Spleen (tissue), 11 donors: ENCODE results near the gene SETD3. TPM values are rescaled to one million over a fixed set of nuclear protein-coding genes. Genes with fewer than 3 reads are reported as not detected.

Source experiments
- DNase-seq: peaks from one replicate; pipeline ENCODE4 v3.0.0-alpha.2; 2020
- H3K27ac ChIP-seq, 8 donors: fragments of 200-600 bp; sonication (generic) in 7 of 8; 1 replicate in 4 of 8; 2 replicates in 4 of 8; pipeline versions ENCODE4 v1.5.0 to v1.8.0; 2016 to 2021; ENCODE audit warnings: inconsistent platforms in 4 of 8, mild to moderate bottlenecking in 4 of 8, moderate library complexity in 1 of 8
- H3K27me3 ChIP-seq, 7 donors: fragments of 200-600 bp; sonication (generic) in 6 of 7; replicated peaks in 1 of 7; 1 replicate in 4 of 7; 2 replicates in 3 of 7; pipeline versions ENCODE4 v1.5.0 to v1.8.0; 2016 to 2021; ENCODE audit warnings: inconsistent platforms in 3 of 7, mild to moderate bottlenecking in 1 of 7
- H3K36me3 ChIP-seq, 6 donors: fragments of 200-600 bp; sonication (generic) in 5 of 6; 1 replicate in 4 of 6; 2 replicates in 2 of 6; pipeline versions ENCODE4 v1.5.0 to v1.8.0; 2016 to 2021; ENCODE audit warnings: inconsistent platforms in 2 of 6
- H3K4me1 ChIP-seq, 6 donors: fragments of 200-600 bp; sonication (generic) in 5 of 6; 1 replicate in 3 of 6; 2 replicates in 3 of 6; pipeline versions ENCODE4 v1.5.0 to v1.8.0; 2016 to 2021; ENCODE audit warnings: inconsistent platforms in 3 of 6
- H3K4me3 ChIP-seq, 8 donors: fragments of 200-600 bp; sonication (generic) in 7 of 8; 1 replicate in 4 of 8; 2 replicates in 4 of 8; pipeline versions ENCODE4 v1.5.0 to v1.8.0; 2016 to 2021; ENCODE audit warnings: inconsistent platforms in 4 of 8, mild to moderate bottlenecking in 4 of 8, moderate library complexity in 2 of 8
- H3K9me3 ChIP-seq, 8 donors: fragments of 200-600 bp; sonication (generic) in 7 of 8; 1 replicate in 4 of 8; 2 replicates in 4 of 8; pipeline versions ENCODE4 v1.5.0 to v1.8.0; 2016 to 2021; ENCODE audit warnings: inconsistent platforms in 4 of 8
- CTCF ChIP-seq, 11 experiments: fragments of 200-600 bp in 7 of 11; fragments of 450-650 bp in 4 of 11; sonication (generic) in 4 of 11; IDR thresholded peaks in 8 of 11; conservative IDR thresholded peaks in 3 of 11; 1 replicate in 7 of 11; 2 replicates in 4 of 11; pipeline versions ENCODE4 v1.4.0 to v1.8.0; 2016 to 2021; ENCODE audit warnings: antibody characterized with exemption in 11 of 11, inconsistent platforms in 4 of 11, mild to moderate bottlenecking in 1 of 11
- POLR2A ChIP-seq, 3 donors: fragments of 450-650 bp; IDR thresholded peaks; one replicate each; pipeline ENCODE4 v1.5.1; 2017; ENCODE audit warnings: antibody characterized with exemption in 3 of 3, mild to moderate bottlenecking in 1 of 3
- POLR2AphosphoS5 ChIP-seq, 3 donors: sonication (generic); formaldehyde crosslinking; IDR thresholded peaks; one replicate each; pipeline ENCODE4 v1.5.1; 2017; ENCODE audit warnings: antibody characterized with exemption in 3 of 3
- WGBS, 5 donors: extraction: QIAGEN DNeasy Blood & Tissue Kit in 3 of 5; methylation state at CpG; one replicate each; pipeline versions ENCODE4 v1.1.5 to v1.1.7; 2013 to 2018; 5-methylcytosine and 5-hydroxymethylcytosine counted together
- intact Hi-C: fragments of 100-400 bp; cut with DNase I; formaldehyde crosslinking; loops from one replicate; pipeline ENCODE4 v1.15.0; 2023; ENCODE audit warnings: low total_unique reads
- polyA plus RNA-seq, 3 donors: library from polyadenylated mRNA; stranded (reverse); fragments of 200-250 nt; gene quantifications; one replicate each; pipeline ENCODE4 v1.2.1, GENCODE V29; 2013
- total RNA-seq, 7 donors: library from RNA; depleted of rRNA in 3 of 7; stranded (reverse); fragments of >200 nt in 3 of 7; fragmentation: NEBNext Ultra II Directional in 4 of 7; extraction: Animal tissue kit (Norgen Biotek cat#: 25700) in 4 of 7; gene quantifications; one replicate each; pipeline versions ENCODE4 v1.1.0 to v1.2.1, GENCODE V29; 2016 to 2021
- donor health status: healthy with polysubstance abuse.
- donor health status: DM: no; HTN: no; CAD: no; lungs with moderate emphysema.
- donor health status: DM: no; HTN: no; CAD: no.
- donor health status: Bipolar disorder and iron deficiency.
- donor health status: healthy.
- donor health status: DM: no; HTN: no; CAD: no.
- donor health status: DM: yes; HTN: yes; CAD: no.

Gene SETD3
- total and polyA plus RNA-seq, 10 donors, result 18.1 to 84.4 (median 62.4) TPM

GRCh38 chr14:99388286-99388685, 92.4 kb downstream of the SETD3 start:
- WGBS, 5 donors, result 92 to 97% (median 94%) methylated on average over 12 of the region's 12 CpGs
- H3K27me3 ChIP-seq, result peaks cover 0 to 33% (median 2%) of the 10 kb centered on the region in 7 donors
- H3K4me3 ChIP-seq, result peak overlapping the region in 1 of 8 donors; percentile 25
- no peak for TF ChIP-seq POLR2A (IDR thresholded peaks at IDR 0.05)
- no peak for TF ChIP-seq POLR2AphosphoS5 (IDR thresholded peaks at IDR 0.05)
- H3K27ac ChIP-seq, result no peak overlapping the region
- intact Hi-C loops, result no loop called here
- no peaks in the 10 kb centered on the region for H3K9me3 ChIP-seq
- DNase-seq, result no peak
- no peaks in the 10 kb centered on the region for H3K36me3 ChIP-seq
- H3K4me1 ChIP-seq, result peaks cover 0 to 26% (median 16%) of the 10 kb centered on the region in 6 donors

GRCh38 chr14:99387880-99388279, 92.8 kb downstream of the SETD3 start:
- Histone ChIP-seq H3K27ac (no peak overlapping the region), H3K9me3 (no peaks in the 10 kb centered on the region), H3K4me3 (peak overlapping the region in 1 of 8 donors; percentile 25), H3K36me3 (no peaks in the 10 kb centered on the region), H3K4me1 (peaks cover 0 to 26% (median 16%) of the 10 kb centered on the region in 6 donors), H3K27me3 (peaks cover 0 to 37% (median 3%) of the 10 kb centered on the region in 7 donors)
- DNase-seq, result no peak
- no peak for TF ChIP-seq POLR2A (IDR thresholded peaks at IDR 0.05)
- no peak for TF ChIP-seq POLR2AphosphoS5 (IDR thresholded peaks at IDR 0.05)
- TF ChIP-seq CTCF (IDR thresholded peaks at IDR 0.05 in 8 of 11, conservative IDR thresholded peaks at IDR 0.05 in 3 of 11), result no peak
- WGBS, 5 donors, result 30 to 41% (median 32%) methylated on average over 5 of the region's 5 CpGs
- intact Hi-C loops, result no loop called here

- intact Hi-C loops, result no loop called here
- no peak overlapping the region for H3K4me3 ChIP-seq
- no peak for DNase-seq
- no peaks in the 10 kb centered on the region for H3K9me3 ChIP-seq
- no peak overlapping the region for H3K27ac ChIP-seq
- WGBS, 5 donors, result 75 to 80% (median 79%) methylated on average over 20 of the region's 20 CpGs
- peaks cover 0 to 66% (median 6%) of the 10 kb centered on the region in 7 donors for H3K27me3 ChIP-seq
- H3K4me1 ChIP-seq, result peaks cover 0 to 26% (median 16%) of the 10 kb centered on the region in 6 donors
- TF ChIP-seq POLR2A (IDR thresholded peaks at IDR 0.05) (no peak), POLR2AphosphoS5 (IDR thresholded peaks at IDR 0.05) (no peak), CTCF (IDR thresholded peaks at IDR 0.05 in 8 of 11, conservative IDR thresholded peaks at IDR 0.05 in 3 of 11) (no peak)
- H3K36me3 ChIP-seq, result no peaks in the 10 kb centered on the region
Measured at GRCh38 chr14:99384450-99385417, 95.9 kb downstream of the SETD3 start.

GRCh38 chr14:99383472-99384449, 96.9 kb downstream of the SETD3 start:
- no peak overlapping the region for H3K27ac ChIP-seq
- no peaks in the 10 kb centered on the region for H3K36me3 ChIP-seq
- H3K4me3 ChIP-seq, result no peak overlapping the region
- WGBS, 5 donors, result 81 to 90% (median 84%) methylated on average over 35 to 36 of the region's 36 CpGs
- no peaks in the 10 kb centered on the region for H3K9me3 ChIP-seq
- no peak for TF ChIP-seq POLR2AphosphoS5 (IDR thresholded peaks at IDR 0.05)
- intact Hi-C loops, result no loop called here
- peaks cover 0 to 16% (median 9%) of the 10 kb centered on the region in 6 donors for H3K4me1 ChIP-seq
- peaks cover 0 to 69% (median 6%) of the 10 kb centered on the region in 7 donors for H3K27me3 ChIP-seq
- DNase-seq, result no peak
